Ishikawa (cell line): ENCODE data around the gene SLC11A1.

Source experiments
- CEBPB ChIP-seq: IDR thresholded peaks from 2 replicates; pipeline ENCODE4 v1.6.1; 2012
- CREB1 ChIP-seq: IDR thresholded peaks from 2 replicates; pipeline ENCODE4 v1.6.1; 2012; ENCODE audit warnings: low read depth
- EGR1 ChIP-seq: IDR thresholded peaks from 2 replicates; pipeline ENCODE4 v1.6.1; 2012
- EP300 ChIP-seq: IDR thresholded peaks from 2 replicates; pipeline ENCODE4 v1.6.1; 2012; ENCODE audit warnings: borderline replicate concordance
- FOXM1 ChIP-seq: IDR thresholded peaks from 2 replicates; pipeline ENCODE4 v1.6.1; 2012; ENCODE audit warnings: low read depth, borderline replicate concordance
- MAX ChIP-seq: IDR thresholded peaks from 2 replicates; pipeline ENCODE4 v1.6.1; 2012
- NFIC ChIP-seq: IDR thresholded peaks from 2 replicates; pipeline ENCODE4 v1.6.1; 2012
- RAD21 ChIP-seq: IDR thresholded peaks from 2 replicates; pipeline ENCODE4 v1.6.1; 2012; ENCODE audit warnings: low read depth
- REST ChIP-seq: IDR thresholded peaks from 2 replicates; pipeline ENCODE4 v1.6.1; 2012; ENCODE audit warnings: low read depth, mild to moderate bottlenecking
- TAF1 ChIP-seq: IDR thresholded peaks from 2 replicates; pipeline ENCODE4 v1.6.1; 2012; ENCODE audit warnings: low read depth, mild to moderate bottlenecking
- TCF12 ChIP-seq: IDR thresholded peaks from 2 replicates; pipeline ENCODE4 v1.6.1; 2012; ENCODE audit warnings: low read depth
- TEAD4 ChIP-seq: IDR thresholded peaks from 2 replicates; pipeline ENCODE4 v1.6.1; 2012
- YY1 ChIP-seq: IDR thresholded peaks from 2 replicates; pipeline ENCODE4 v1.6.1; 2012; ENCODE audit warnings: low read depth
- ZBTB7A ChIP-seq: IDR thresholded peaks from 2 replicates; pipeline ENCODE4 v1.6.1; 2012; ENCODE audit warnings: low read depth
- TF ChIP-seq, protein P1 (sequence below): IDR thresholded peaks from 2 replicates; pipeline ENCODE4 v1.6.1; 2012

SLC11A1 gene

DNA sequence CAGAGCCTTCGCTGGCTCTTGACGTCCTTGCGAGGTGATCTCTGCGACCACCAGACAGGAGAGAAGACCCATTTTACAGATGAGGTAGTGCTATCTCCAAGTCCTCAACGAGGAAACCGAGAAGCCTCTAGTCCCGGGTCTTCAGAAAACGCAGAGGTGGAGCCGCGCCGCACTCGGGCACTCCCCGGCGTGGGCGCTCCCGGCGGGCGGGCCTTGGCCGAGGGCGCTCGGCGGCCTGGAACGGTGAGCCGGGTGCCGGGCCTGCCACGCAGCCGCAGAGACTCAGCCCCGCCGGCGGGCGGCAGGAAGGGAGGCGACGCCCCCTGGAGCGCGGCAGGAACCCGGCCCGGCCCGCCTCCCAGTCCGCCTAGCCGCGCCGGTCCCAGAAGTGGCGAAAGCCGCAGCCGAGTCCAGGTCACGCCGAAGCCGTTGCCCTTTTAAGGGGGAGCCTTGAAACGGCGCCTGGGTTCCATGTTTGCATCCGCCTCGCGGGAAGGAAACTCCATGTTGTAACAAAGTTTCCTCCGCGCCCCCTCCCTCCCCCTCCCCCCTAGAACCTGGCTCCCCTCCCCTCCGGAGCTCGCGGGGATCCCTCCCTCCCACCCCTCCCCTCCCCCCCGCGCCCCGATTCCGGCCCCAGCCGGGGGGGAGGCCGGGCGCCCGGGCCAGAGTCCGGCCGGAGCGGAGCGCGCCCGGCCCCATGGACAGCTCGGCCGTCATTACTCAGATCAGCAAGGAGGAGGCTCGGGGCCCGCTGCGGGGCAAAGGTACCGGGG, 17.5 kb downstream of the SLC11A1 start, which contains the start of gene CTDSP1:
Gene CTDSP1 (plus strand): TSS at position 478 of the 776 bp plus-strand sequence. CDS start 223 bp downstream, at position 701.
- TF ChIP-seq, protein P1, sequence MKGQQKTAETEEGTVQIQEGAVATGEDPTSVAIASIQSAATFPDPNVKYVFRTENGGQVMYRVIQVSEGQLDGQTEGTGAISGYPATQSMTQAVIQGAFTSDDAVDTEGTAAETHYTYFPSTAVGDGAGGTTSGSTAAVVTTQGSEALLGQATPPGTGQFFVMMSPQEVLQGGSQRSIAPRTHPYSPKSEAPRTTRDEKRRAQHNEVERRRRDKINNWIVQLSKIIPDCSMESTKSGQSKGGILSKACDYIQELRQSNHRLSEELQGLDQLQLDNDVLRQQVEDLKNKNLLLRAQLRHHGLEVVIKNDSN = peak; percentile 45; the same call in 1 of the 2 replicates
- TF ChIP-seq MAX (peak; percentile 98), REST (no peak), CEBPB (peak; percentile 26; the same call in 1 of the 2 replicates), TAF1 (0 out of 2 replicates have a peak, but pooled peaks have one; percentile 73), YY1 (peak; percentile 88), TEAD4 (peak; percentile 38; the same call in 1 of the 2 replicates), FOXM1 (no peak), EGR1 (peak; percentile 85), RAD21 (no peak), TCF12 (peak; percentile 77), ZBTB7A (0 out of 2 replicates have a peak, but pooled peaks have one; percentile 7), EP300 (peak; percentile 59; the same call in 1 of the 2 replicates), NFIC (peak; percentile 40; the same call in 1 of the 2 replicates), CREB1 (no peak)

- TF ChIP-seq MAX (peak; percentile 40; the same call in 1 of the 2 replicates), ZBTB7A (peak; percentile 90), CREB1 (no peak)
Observed at GRCh38 chr2:218400167-218400929, 18.3 kb downstream of the SLC11A1 start.

DNA sequence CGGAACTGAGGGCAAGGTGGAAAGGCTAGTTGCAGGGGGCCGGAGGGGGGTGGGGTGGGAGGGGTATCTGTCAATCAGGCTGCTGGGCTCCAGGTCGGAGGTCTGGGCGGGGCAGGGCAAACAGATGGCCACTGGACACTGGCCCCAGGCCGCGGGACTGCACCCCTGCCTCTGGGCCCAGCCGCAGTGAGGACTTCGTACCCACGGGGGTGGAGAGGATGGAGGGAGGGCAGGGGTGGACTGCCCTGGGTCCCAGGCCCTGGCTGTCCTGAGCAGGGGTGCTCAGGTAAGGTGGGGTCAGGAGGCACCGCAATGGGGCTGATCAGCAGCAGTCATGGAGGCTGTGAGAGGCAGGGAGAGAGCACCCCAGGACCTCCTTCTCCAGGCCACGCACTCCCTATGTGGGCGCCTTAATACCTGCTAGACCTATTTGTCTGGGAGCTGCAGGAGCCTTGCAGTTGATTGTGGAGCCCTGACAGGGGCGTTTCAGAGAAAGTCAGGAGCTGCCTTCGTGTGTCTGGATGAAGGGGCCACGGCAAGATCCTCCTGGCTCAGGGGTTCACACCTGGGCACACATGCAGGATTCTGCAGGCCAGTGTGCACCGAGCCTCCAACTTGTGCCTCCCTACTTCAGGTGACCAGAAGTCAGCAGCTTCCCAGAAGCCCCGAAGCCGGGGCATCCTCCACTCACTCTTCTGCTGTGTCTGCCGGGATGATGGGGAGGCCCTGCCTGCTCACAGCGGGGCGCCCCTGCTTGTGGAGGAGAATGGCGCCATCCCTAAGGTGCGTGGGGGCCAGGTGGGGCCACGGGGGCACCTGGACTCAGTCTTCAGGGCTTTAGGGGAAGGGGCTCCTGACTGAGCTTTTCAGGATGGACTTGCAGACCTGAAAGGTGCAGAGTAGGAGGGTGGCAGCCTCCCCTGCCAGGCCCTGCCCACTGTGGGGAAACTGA, 19.1 kb downstream of the SLC11A1 start:
- TF ChIP-seq ZBTB7A (no peak), CREB1 (no peak), MAX (no peak), TAF1 (no peak), EP300 (no peak), REST (no peak), TCF12 (no peak), RAD21 (no peak), EGR1 (no peak), YY1 (no peak)
- TF ChIP-seq, protein P1 = no peak

GRCh38 chr2:218401890-218402289, 19.8 kb downstream of the SLC11A1 start:
- TF ChIP-seq TCF12 = no peak
- no peak for TF ChIP-seq CREB1
- no peak for TF ChIP-seq TAF1
- TF ChIP-seq, protein P1 = no peak
- TF ChIP-seq EGR1 = no peak
- no peak for TF ChIP-seq ZBTB7A
- TF ChIP-seq TEAD4 = no peak
- no peak for TF ChIP-seq CEBPB
- TF ChIP-seq YY1 = no peak
- TF ChIP-seq RAD21 = no peak
- no peak for TF ChIP-seq NFIC
